A673 (cell line): ENCODE results near the gene TIMM8A.

Experiments used
- EZH2 ChIP-seq: fragments of 200-600 bp; sonication (generic); IDR thresholded peaks from 2 replicates; pipeline ENCODE4 v1.6.1; 2017; ENCODE audit warnings: borderline replicate concordance, low read depth, mild to moderate bottlenecking, mixed read lengths, antibody characterized with exemption, low read length; ENCODE audit not compliant: poor library complexity, severe bottlenecking
- TF ChIP-seq, protein P1 (sequence below): fragments of 300-800, 200-600 bp; sonication (generic); conservative IDR thresholded peaks from 2 replicates; pipeline ENCODE4 v1.5.1; 2017; ENCODE audit warnings: low read depth, mild to moderate bottlenecking, antibody characterized with exemption, low read length, moderate library complexity, mixed read lengths

DNA sequence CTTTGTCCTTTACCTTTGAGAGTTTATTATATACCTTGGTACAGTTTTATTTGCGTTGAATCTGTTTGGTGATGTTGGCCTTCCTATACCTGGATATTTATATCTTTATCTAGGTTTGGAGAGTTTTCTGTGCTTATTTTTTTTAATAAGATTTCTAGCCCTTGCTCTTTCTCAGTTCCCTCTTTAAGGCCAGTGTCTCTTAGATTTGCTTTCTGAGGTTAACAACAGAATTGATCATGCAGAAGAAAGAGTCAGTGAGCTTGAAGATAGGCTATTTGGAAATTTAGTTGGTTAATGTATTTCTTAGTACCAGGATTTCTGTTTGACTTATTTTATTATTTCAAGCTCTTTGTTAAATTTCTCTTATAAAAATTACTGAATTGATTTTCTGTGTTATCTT lies 44.8 kb downstream of the TIMM8A start:
- TF ChIP-seq, protein P1, sequence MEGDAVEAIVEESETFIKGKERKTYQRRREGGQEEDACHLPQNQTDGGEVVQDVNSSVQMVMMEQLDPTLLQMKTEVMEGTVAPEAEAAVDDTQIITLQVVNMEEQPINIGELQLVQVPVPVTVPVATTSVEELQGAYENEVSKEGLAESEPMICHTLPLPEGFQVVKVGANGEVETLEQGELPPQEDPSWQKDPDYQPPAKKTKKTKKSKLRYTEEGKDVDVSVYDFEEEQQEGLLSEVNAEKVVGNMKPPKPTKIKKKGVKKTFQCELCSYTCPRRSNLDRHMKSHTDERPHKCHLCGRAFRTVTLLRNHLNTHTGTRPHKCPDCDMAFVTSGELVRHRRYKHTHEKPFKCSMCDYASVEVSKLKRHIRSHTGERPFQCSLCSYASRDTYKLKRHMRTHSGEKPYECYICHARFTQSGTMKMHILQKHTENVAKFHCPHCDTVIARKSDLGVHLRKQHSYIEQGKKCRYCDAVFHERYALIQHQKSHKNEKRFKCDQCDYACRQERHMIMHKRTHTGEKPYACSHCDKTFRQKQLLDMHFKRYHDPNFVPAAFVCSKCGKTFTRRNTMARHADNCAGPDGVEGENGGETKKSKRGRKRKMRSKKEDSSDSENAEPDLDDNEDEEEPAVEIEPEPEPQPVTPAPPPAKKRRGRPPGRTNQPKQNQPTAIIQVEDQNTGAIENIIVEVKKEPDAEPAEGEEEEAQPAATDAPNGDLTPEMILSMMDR, result no peak
- TF ChIP-seq EZH2, result no peak
